GM23338 (cell line): ENCODE results near the gene FMNL1.

Experiments used
- ETS1 ChIP-seq: IDR thresholded peaks from 2 replicates; pipeline ENCODE4 v1.6.1; 2016; ENCODE audit warnings: antibody characterized with exemption
- EZH2 ChIP-seq: fragments of 200-600 bp; sonication (generic); IDR thresholded peaks from one replicate; pipeline ENCODE4 v1.8.0; 2017; ENCODE audit warnings: antibody characterized with exemption, mild to moderate bottlenecking, low read depth; ENCODE audit not compliant: unreplicated experiment
- EZH2phosphoT487 ChIP-seq: fragments of 200-600 bp; sonication (generic); IDR thresholded peaks from one replicate; pipeline ENCODE4 v1.8.1; 2018; ENCODE audit warnings: antibody characterized with exemption; ENCODE audit not compliant: unreplicated experiment
- TF ChIP-seq, protein P1 (sequence below), 2 experiments: fragments of 200-600 bp in 1 of 2; sonication (generic) in 1 of 2; conservative IDR thresholded peaks; 2 replicates each; pipeline versions ENCODE4 v1.5.1 to v1.6.1; 2016 to 2017; ENCODE audit warnings: antibody characterized with exemption in 2 of 2, low read depth in 2 of 2, mild to moderate bottlenecking in 2 of 2, moderate library complexity in 1 of 2

- TF ChIP-seq EZH2phosphoT487 (no peak), ETS1 (no peak), EZH2 (no peak)
- TF ChIP-seq, protein P1, sequence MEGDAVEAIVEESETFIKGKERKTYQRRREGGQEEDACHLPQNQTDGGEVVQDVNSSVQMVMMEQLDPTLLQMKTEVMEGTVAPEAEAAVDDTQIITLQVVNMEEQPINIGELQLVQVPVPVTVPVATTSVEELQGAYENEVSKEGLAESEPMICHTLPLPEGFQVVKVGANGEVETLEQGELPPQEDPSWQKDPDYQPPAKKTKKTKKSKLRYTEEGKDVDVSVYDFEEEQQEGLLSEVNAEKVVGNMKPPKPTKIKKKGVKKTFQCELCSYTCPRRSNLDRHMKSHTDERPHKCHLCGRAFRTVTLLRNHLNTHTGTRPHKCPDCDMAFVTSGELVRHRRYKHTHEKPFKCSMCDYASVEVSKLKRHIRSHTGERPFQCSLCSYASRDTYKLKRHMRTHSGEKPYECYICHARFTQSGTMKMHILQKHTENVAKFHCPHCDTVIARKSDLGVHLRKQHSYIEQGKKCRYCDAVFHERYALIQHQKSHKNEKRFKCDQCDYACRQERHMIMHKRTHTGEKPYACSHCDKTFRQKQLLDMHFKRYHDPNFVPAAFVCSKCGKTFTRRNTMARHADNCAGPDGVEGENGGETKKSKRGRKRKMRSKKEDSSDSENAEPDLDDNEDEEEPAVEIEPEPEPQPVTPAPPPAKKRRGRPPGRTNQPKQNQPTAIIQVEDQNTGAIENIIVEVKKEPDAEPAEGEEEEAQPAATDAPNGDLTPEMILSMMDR (conservative IDR thresholded peaks at IDR 0.05; ENCODE audit: low read depth in 2 of 2) = no peak
These were observed 23.3 kb downstream of the FMNL1 start for GRCh38 chr17:45244725-45245656.
